NCI-H2107 treated with DMSO at 0.1 percent for 48 hours (cell line): ENCODE data around the gene ANXA4.
"Not testable (repeated sequence)": the region's sequence is repeated elsewhere in the genome, so short reads cannot be mapped to it uniquely, and the experiment has no call there.

ENCODE experiments used
- DNase-seq: peaks from one replicate; lab custom pipeline; 2025; ENCODE audit not compliant: unreplicated experiment; lab: John Stamatoyannopoulos, UW

ANXA4 gene

GRCh38 chr2:69753659-69754363 is 11.9 kb downstream of the ANXA4 start:
- DNase-seq: no peak

- DNase-seq: no peak
These were observed 12.7 kb downstream of the ANXA4 start for GRCh38 chr2:69754633-69755032.

- DNase-seq: no peak
These were observed 14.0 kb downstream of the ANXA4 start for GRCh38 chr2:69755862-69756467.

GRCh38 chr2:69762025-69762424 is 20.1 kb downstream of the ANXA4 start:
- DNase-seq: no peak

- DNase-seq: no peak
These were observed 20.9 kb downstream of the ANXA4 start for GRCh38 chr2:69762513-69763494.

GRCh38 chr2:69763831-69764230 is 21.9 kb downstream of the ANXA4 start:
- DNase-seq: not testable (repeated sequence)

- no peak for DNase-seq
These were observed 22.6 kb downstream of the ANXA4 start for GRCh38 chr2:69764286-69765095.

- no peak for DNase-seq
These were observed 23.1 kb downstream of the ANXA4 start for GRCh38 chr2:69765096-69765380.

GRCh38 chr2:69766014-69766413 is 24.1 kb downstream of the ANXA4 start:
- no peak for DNase-seq

GRCh38 chr2:69767034-69767433 is 25.1 kb downstream of the ANXA4 start:
- DNase-seq: no peak

- no peak for DNase-seq
These were observed 26.3 kb downstream of the ANXA4 start for GRCh38 chr2:69768235-69768634.

- DNase-seq: no peak
These were observed 26.9 kb downstream of the ANXA4 start for GRCh38 chr2:69768789-69769188.

GRCh38 chr2:69769272-69769671 is 27.3 kb downstream of the ANXA4 start:
- no peak for DNase-seq

GRCh38 chr2:69770193-69770702 is 28.3 kb downstream of the ANXA4 start:
- DNase-seq: peak; percentile 54

- DNase-seq: no peak
These were observed 28.8 kb downstream of the ANXA4 start for GRCh38 chr2:69770747-69771146.

- no peak for DNase-seq
These were observed 29.5 kb downstream of the ANXA4 start for GRCh38 chr2:69771461-69771860.

GRCh38 chr2:69773206-69773605 is 31.3 kb downstream of the ANXA4 start:
- no peak for DNase-seq

- not testable (repeated sequence) for DNase-seq
These were observed 32.5 kb downstream of the ANXA4 start for GRCh38 chr2:69774258-69774983.

GRCh38 chr2:69774984-69775982 is 33.3 kb downstream of the ANXA4 start:
- no peak for DNase-seq
